ENCODE measurements around the gene DDX47.
A peak's percentile ranks its signal among the peaks of the same experiment; 100 is the strongest.
"Not testable (repeated sequence)": the region's sequence is repeated elsewhere in the genome, so short reads cannot be mapped to it uniquely, and the experiment has no call there.

The DDX47 gene

GRCh38 chr12:12837813-12838153 lies 24.6 kb downstream of the DDX47 start:
- no peak overlapping the region for H3K4me2 ChIP-seq (ENCODE audit: low read depth, low read length, poor library complexity, severe bottlenecking)
- no peaks in the 10 kb centered on the region for H4K20me1 ChIP-seq (ENCODE audit: insufficient read depth, low read length, poor library complexity, severe bottlenecking)
- H2AFZ ChIP-seq (ENCODE audit: low read length): no peak overlapping the region
- H3K27me3 ChIP-seq (ENCODE audit: insufficient read depth, low read length, poor library complexity, severe bottlenecking): no peaks in the 10 kb centered on the region
- no peak overlapping the region for H3K9ac ChIP-seq (ENCODE audit: low read depth, low read length, poor library complexity, severe bottlenecking)
- no peak overlapping the region for H3K4me3 ChIP-seq (ENCODE audit: low read length, poor library complexity, severe bottlenecking)
- no peaks in the 10 kb centered on the region for H3K9me2 ChIP-seq (replicated peaks; ENCODE audit: low read depth, low read length)
- peaks cover 8% of the 10 kb centered on the region; the same call in 1 of the 2 replicates for H3K36me3 ChIP-seq (ENCODE audit: insufficient read depth, low read length)
- H3F3A ChIP-seq (ENCODE audit: low read depth): peaks cover 5% of the 10 kb centered on the region; the same call in 1 of the 2 replicates
- TF ChIP-seq CTCF (conservative IDR thresholded peaks at IDR 0.05; ENCODE audit: low read length) (no peak), EZH2phosphoT487 (IDR thresholded peaks at IDR 0.05; ENCODE audit: borderline replicate concordance) (no peak)
- peaks cover 5% of the 10 kb centered on the region for H3K4me1 ChIP-seq (ENCODE audit: insufficient read depth, low read length, poor library complexity, severe bottlenecking)
- H3K9me3 ChIP-seq (ENCODE audit: insufficient read depth, low read depth, low read length): no peaks in the 10 kb centered on the region
- no peaks in the 10 kb centered on the region for H3K79me2 ChIP-seq (ENCODE audit: insufficient read depth, low read length)

GRCh38 chr12:12839003-12839395 lies 25.9 kb downstream of the DDX47 start:
- no peak overlapping the region for H3K4me2 ChIP-seq (ENCODE audit: low read depth, low read length, poor library complexity, severe bottlenecking)
- H3K4me1 ChIP-seq (ENCODE audit: insufficient read depth, low read length, poor library complexity, severe bottlenecking): peaks cover 5% of the 10 kb centered on the region
- H3K9me2 ChIP-seq (replicated peaks; ENCODE audit: low read depth, low read length): no peaks in the 10 kb centered on the region
- H3K27me3 ChIP-seq (ENCODE audit: insufficient read depth, low read length, poor library complexity, severe bottlenecking): no peaks in the 10 kb centered on the region
- no peaks in the 10 kb centered on the region for H4K20me1 ChIP-seq (ENCODE audit: insufficient read depth, low read length, poor library complexity, severe bottlenecking)
- H3F3A ChIP-seq (ENCODE audit: low read depth): peaks cover 5% of the 10 kb centered on the region; the same call in 1 of the 2 replicates
- no peak overlapping the region for H3K9ac ChIP-seq (ENCODE audit: low read depth, low read length, poor library complexity, severe bottlenecking)
- no peaks in the 10 kb centered on the region for H3K9me3 ChIP-seq (ENCODE audit: insufficient read depth, low read depth, low read length)
- H3K36me3 ChIP-seq (ENCODE audit: insufficient read depth, low read length): no peaks in the 10 kb centered on the region
- no peak overlapping the region for H2AFZ ChIP-seq (ENCODE audit: low read length)
- H3K79me2 ChIP-seq (ENCODE audit: insufficient read depth, low read length): no peaks in the 10 kb centered on the region
- TF ChIP-seq CTCF (conservative IDR thresholded peaks at IDR 0.05; ENCODE audit: low read length) (no peak), EZH2phosphoT487 (IDR thresholded peaks at IDR 0.05; ENCODE audit: borderline replicate concordance) (no peak)
- no peak overlapping the region for H3K4me3 ChIP-seq (ENCODE audit: low read length, poor library complexity, severe bottlenecking)

GRCh38 chr12:12839439-12839838 lies 26.3 kb downstream of the DDX47 start:
- not testable (repeated sequence) for H3K36me3 ChIP-seq (ENCODE audit: insufficient read depth, low read length); H3K4me2 ChIP-seq (ENCODE audit: low read depth, low read length, poor library complexity, severe bottlenecking); H3K9ac ChIP-seq (ENCODE audit: low read depth, low read length, poor library complexity, severe bottlenecking); H3K27me3 ChIP-seq (ENCODE audit: insufficient read depth, low read length, poor library complexity, severe bottlenecking); H4K20me1 ChIP-seq (ENCODE audit: insufficient read depth, low read length, poor library complexity, severe bottlenecking); H3K9me2 ChIP-seq (replicated peaks; ENCODE audit: low read depth, low read length); H3K4me1 ChIP-seq (ENCODE audit: insufficient read depth, low read length, poor library complexity, severe bottlenecking); H2AFZ ChIP-seq (ENCODE audit: low read length); H3K9me3 ChIP-seq (ENCODE audit: insufficient read depth, low read depth, low read length); H3K79me2 ChIP-seq (ENCODE audit: insufficient read depth, low read length); H3K4me3 ChIP-seq (ENCODE audit: low read length, poor library complexity, severe bottlenecking); H3F3A ChIP-seq (ENCODE audit: low read depth)

GRCh38 chr12:12839873-12840579 lies 26.9 kb downstream of the DDX47 start:
- Histone ChIP-seq H3K9me3 (ENCODE audit: insufficient read depth, low read depth, low read length) (no peaks in the 10 kb centered on the region), H3K9ac (ENCODE audit: low read depth, low read length, poor library complexity, severe bottlenecking) (no peak overlapping the region), H3F3A (ENCODE audit: low read depth) (peaks cover 3% of the 10 kb centered on the region; the same call in 1 of the 2 replicates), H3K27me3 (ENCODE audit: insufficient read depth, low read length, poor library complexity, severe bottlenecking) (no peaks in the 10 kb centered on the region), H3K79me2 (ENCODE audit: insufficient read depth, low read length) (no peaks in the 10 kb centered on the region), H3K36me3 (ENCODE audit: insufficient read depth, low read length) (no peaks in the 10 kb centered on the region), H3K9me2 (replicated peaks; ENCODE audit: low read depth, low read length) (no peaks in the 10 kb centered on the region), H2AFZ (ENCODE audit: low read length) (no peak overlapping the region), H4K20me1 (ENCODE audit: insufficient read depth, low read length, poor library complexity, severe bottlenecking) (no peaks in the 10 kb centered on the region), H3K4me2 (ENCODE audit: low read depth, low read length, poor library complexity, severe bottlenecking) (peak overlapping the region; percentile 3), H3K4me3 (ENCODE audit: low read length, poor library complexity, severe bottlenecking) (no peak overlapping the region), H3K4me1 (ENCODE audit: insufficient read depth, low read length, poor library complexity, severe bottlenecking) (peaks cover 5% of the 10 kb centered on the region)
- no peak for TF ChIP-seq CTCF (conservative IDR thresholded peaks at IDR 0.05; ENCODE audit: low read length)
- TF ChIP-seq EZH2phosphoT487 (IDR thresholded peaks at IDR 0.05; ENCODE audit: borderline replicate concordance): no peak
